GM10266 (cell line): ENCODE results near the gene LMCD1.

Experiments
- DNase-seq: peaks from one replicate; pipeline ENCODE4 v3.0.0; 2012; ENCODE audit errors: extremely low spot score
- TF ChIP-seq, protein P1 (sequence below): IDR thresholded peaks from 2 replicates; pipeline ENCODE4 v1.5.1; 2012; ENCODE audit warnings: mild to moderate bottlenecking, low read depth; ENCODE audit not compliant: control insufficient read depth, insufficient read depth; ENCODE audit errors: missing control alignments

LMCD1 gene

DNA sequence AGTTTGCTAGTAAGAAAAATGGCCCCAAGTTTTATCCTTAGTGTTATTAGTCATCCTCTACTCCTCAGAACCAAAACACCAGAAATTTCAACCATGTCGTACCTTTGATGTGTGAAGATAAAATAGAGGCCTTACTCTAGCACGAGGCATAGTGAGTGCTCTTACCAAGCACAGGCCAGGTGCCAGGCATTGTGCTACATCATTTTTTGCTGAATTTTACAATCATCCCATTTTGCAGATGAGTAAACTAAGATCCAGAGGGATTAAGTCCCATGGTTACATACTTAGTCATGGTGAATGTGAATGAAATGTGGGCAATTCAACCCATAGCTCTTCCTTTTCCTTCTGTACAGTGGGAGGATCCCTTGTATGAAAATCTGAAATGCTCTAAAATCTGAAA is 15.2 kb downstream of the LMCD1 start:
- DNase-seq = no peak
- TF ChIP-seq, protein P1, sequence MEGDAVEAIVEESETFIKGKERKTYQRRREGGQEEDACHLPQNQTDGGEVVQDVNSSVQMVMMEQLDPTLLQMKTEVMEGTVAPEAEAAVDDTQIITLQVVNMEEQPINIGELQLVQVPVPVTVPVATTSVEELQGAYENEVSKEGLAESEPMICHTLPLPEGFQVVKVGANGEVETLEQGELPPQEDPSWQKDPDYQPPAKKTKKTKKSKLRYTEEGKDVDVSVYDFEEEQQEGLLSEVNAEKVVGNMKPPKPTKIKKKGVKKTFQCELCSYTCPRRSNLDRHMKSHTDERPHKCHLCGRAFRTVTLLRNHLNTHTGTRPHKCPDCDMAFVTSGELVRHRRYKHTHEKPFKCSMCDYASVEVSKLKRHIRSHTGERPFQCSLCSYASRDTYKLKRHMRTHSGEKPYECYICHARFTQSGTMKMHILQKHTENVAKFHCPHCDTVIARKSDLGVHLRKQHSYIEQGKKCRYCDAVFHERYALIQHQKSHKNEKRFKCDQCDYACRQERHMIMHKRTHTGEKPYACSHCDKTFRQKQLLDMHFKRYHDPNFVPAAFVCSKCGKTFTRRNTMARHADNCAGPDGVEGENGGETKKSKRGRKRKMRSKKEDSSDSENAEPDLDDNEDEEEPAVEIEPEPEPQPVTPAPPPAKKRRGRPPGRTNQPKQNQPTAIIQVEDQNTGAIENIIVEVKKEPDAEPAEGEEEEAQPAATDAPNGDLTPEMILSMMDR = no peak

DNA sequence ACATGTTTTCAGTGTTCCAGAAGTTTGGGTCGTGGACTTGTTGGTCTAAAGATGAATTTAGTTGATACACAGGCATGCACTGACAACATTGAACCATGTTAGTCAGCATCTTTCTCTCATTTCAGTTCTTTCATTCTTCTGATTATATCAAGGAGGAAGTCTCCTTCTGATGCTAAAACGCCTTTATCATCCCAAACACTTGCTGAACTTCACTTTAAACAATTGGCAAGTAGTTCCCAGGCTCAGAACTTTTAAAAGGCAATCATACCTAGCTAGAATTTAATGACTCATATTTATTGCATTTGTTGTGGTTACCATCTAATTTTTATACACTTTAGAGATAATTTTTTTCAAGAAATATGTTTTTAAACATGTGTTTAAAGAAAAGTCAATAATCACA is 15.9 kb downstream of the LMCD1 start:
- no peak for DNase-seq
- TF ChIP-seq, protein P1 = no peak

DNA sequence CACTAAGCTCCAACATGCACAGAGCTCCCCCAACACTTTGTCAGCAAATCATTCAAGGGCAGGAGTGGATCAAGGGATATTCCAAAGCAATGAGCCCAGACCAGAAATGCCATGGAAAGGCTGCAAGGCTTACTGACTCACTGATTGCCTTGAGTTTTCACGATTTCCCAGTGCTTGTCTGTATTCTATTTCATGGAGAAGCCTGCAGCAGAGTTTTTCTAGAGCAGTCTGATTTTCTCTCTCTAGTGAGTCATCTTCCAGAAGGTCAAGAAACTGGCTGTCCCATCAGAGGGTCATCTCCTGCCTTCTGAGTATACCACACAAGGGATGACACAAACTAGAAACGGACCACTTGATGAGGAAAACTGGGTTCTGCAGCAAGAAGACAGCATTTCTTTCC is 16.5 kb downstream of the LMCD1 start:
- DNase-seq = no peak
- TF ChIP-seq, protein P1 = no peak

DNA sequence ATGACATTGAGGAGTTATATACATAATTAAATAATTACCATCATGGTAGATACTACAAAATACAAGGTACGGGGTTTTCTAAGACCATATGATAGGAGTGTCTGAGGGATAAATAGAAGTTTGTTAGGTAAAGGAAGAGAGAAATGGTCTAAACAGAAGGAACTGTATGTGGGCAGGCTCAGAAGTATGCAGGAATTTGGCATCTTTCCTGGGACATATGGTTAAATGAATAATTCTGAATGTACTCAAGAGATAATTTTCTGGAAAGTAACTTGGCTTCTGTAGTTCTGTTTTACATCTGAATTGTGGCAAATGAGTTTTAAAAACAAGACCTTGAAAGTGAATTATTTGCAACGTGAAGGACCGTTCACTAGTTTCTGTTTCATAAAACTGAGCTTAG is 17.5 kb downstream of the LMCD1 start:
- no peak for DNase-seq
- TF ChIP-seq, protein P1 = no peak

DNA sequence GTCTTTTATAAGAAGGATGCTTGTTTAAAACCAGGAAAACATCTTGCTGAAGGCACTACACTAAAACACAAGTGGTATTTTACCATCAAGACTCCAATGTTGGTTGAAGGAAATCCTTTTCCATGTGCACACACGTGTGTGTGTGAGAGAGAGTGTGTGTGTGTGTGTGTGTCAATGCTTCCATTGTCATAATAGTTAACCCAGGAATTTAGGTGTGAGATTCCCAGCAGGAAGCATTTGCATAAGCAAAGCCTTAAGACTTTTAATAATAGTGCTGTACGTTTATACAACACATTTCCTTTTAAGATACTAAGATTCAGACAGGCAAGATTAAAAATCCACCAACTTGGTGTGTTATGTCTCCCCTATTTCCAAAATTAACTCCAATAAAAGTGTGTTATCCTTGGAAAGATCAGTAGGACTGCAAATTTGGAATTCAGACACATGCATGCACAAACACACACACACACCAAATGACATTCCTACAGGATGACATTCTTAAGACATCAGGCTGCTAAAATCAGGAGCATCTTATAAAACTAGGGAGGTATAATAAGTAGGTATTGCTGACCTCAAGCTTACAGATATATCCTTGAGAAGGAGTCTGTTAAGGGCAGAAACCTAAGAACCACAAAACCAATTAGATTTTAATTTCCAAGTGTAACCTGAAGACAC is 18.3 kb downstream of the LMCD1 start:
- DNase-seq = no peak
- TF ChIP-seq, protein P1 = no peak

DNA sequence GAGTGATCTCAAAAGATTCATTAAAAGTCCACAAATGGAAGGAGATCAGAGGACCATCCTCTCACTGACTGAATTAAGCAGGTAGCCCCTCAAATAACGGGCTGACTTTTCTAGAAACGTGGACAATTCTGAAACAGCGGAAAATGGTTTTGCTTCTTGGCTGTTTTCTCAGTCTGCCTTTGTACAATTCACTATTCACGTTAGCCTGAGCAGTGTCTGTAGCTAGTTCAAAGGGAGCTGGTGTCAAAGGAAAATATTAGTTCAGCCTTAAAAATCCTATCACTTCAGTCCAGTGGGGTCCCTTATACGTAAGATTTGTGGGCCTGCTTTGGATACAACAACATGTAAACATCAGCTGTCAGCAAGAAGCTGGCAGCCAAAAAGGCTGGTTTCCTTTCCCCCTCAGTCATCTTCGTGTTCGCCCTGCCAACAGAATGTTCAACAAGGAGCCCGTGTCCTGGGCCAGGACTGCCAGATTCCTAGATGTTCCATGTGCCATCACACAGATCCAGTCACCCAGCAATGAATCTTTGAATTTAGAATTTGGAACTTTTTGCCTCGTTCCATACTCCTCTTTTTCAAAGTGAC is 19.3 kb downstream of the LMCD1 start:
- no peak for DNase-seq
- TF ChIP-seq, protein P1 = no peak

DNA sequence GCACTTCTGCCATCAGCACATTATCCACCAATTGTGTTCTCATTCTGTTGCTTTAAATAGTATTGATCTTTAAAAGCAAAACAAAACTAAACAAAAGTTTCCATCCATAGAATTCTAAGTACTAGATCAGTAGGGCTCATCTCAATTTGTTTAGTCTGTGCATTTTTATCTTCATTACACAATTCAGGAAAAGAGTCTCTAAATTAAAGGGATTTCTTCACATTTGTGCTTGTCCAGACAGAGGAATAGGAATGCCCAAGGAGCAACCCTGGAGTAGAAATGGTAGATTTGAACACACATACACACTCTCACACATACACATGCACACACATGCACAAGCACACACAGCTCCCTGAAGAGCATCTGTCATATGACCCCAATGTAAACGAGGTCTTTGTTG is 21.4 kb downstream of the LMCD1 start:
- no peak for DNase-seq
- TF ChIP-seq, protein P1 = no peak
